Measurements from ENCODE around the gene ASPA. TPM values are rescaled to one million over a fixed set of nuclear protein-coding genes. Genes with fewer than 3 reads are reported as not detected.
"Not testable (repeated sequence)": the region's sequence is repeated elsewhere in the genome, so short reads cannot be mapped to it uniquely, and the experiment has no call there.

Gene ASPA
- polyA plus RNA-seq (ENCODE audit: insufficient read length in 4 of 4): 10 to 100 TPM; 24.8 to 34.0 (median 29.0) TPM

- DNase-seq (ENCODE audit: low read depth in 4 of 4, low spot score in 3 of 4): no peak
Observed at GRCh38 chr17:3475812-3476610, at the start of gene ASPA. ASPA (plus strand) TSS chr17:3475997; CDS start chr17:3476160, 163 bp downstream.

- DNase-seq (ENCODE audit: low read depth in 4 of 4, low spot score in 3 of 4): not testable (repeated sequence)
Observed at GRCh38 chr17:3433215-3433614, 42.6 kb upstream of the ASPA start.

DNA sequence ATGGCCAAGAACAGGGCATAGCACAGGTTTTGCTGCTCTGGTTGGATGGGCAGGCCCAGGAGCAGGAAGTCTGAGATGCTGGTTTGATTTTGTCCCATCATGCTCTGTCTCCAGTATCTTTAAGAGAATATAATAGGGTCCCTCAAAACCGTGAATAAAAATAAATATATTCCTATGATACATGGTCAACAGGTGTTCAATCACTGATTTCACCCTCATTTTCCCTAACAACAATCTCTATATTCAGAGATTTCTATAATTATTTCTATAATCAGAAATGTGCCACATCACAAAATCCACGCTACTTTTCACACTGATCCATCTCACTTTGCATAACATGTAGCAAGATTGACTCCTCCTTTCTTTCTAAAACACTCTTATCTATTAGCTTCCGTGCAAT lies 42.1 kb upstream of the ASPA start, which contains the start of gene OR1E2:
OR1E2 (minus strand) TSS at position 101 of the 400 bp plus-strand sequence; CDS start at position 101, 0 bp downstream.
- no peak for DNase-seq (ENCODE audit: low read depth in 4 of 4, low spot score in 3 of 4)

GRCh38 chr17:3438368-3438767 lies 37.4 kb upstream of the ASPA start:
- no peak for DNase-seq (ENCODE audit: low read depth in 4 of 4, low spot score in 3 of 4)

DNA sequence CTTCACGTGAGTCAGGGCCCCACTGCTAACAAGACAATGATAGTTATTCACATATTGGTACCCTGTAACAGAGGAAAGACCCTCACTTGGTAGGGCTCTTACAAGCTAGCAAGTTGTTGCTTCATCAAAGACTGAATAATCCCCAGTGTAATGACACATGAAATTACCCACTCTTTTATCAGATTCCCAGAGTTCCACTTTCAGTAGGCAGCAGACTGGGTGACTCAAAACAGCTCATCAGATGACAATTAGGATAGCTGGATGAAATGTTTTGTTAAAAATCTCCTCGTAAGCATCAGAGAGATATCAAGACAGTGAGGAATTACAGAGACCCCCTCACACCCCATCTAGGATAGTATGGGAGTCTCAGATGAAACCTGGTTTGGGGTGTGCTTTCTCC lies 35.3 kb upstream of the ASPA start:
- no peak for DNase-seq (ENCODE audit: low read depth in 4 of 4, low spot score in 3 of 4)

DNA sequence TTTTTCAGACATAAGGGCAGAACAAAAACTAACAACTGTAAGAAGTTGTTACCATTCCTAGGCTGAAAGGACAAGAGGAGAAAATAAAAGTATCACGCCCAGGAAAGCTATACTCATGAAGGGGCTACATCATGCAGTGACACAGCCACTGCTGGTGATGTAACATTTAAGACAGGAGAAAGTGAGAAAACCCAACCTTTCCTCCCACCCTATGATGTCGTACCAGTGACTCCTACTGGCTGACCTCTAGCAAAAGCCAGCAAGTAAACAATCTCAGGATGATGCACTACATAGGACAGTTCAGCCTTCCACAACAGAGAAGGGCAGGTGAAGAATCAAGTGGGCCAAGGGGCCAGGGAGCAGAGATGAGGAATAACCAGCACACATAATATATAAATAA lies 28.2 kb upstream of the ASPA start:
- no peak for DNase-seq (ENCODE audit: low read depth in 4 of 4, low spot score in 3 of 4)

- DNase-seq (ENCODE audit: low read depth in 4 of 4, low spot score in 3 of 4): no peak
Observed at GRCh38 chr17:3448059-3448665, 27.6 kb upstream of the ASPA start.

GRCh38 chr17:3466355-3466754 lies 9.4 kb upstream of the ASPA start:
- not testable (repeated sequence) for DNase-seq (ENCODE audit: low read depth in 4 of 4, low spot score in 3 of 4)

GRCh38 chr17:3469529-3469928 lies 6.3 kb upstream of the ASPA start:
- no peak for DNase-seq (ENCODE audit: low read depth in 4 of 4, low spot score in 3 of 4)

DNA sequence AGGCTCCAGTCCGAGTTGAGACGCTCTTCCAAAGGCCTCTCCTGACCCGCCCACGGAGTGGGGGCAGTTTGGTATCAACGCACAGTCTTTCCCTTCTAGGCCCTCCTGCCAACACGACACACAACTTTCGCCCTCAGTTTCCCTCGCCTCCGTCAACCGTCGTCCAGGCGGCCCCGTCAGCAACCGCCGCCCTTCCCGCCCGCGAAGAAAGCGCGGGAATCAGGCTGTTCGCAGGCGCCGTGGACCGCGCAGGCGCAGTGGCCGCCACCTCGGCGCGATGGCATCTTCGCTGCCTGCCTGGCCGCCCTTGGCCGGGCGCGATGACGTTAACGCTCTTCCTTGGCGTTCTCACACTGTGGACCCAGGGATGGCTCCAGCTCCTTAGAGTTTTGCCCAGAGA lies 4.2 kb upstream of the ASPA start, which contains the start of gene SPATA22:
SPATA22 (minus strand) TSS at position 221 of the 400 bp plus-strand sequence. CDS start 2,494 bp downstream, outside the sequence.
- no peak for DNase-seq (ENCODE audit: low read depth in 4 of 4, low spot score in 3 of 4)

- no peak for DNase-seq (ENCODE audit: low read depth in 4 of 4, low spot score in 3 of 4)
Observed at GRCh38 chr17:3472137-3472536, 3.7 kb upstream of the ASPA start.

- no peak for DNase-seq (ENCODE audit: low read depth in 4 of 4, low spot score in 3 of 4)
Observed at GRCh38 chr17:3474212-3474611, 1.6 kb upstream of the ASPA start.

DNA sequence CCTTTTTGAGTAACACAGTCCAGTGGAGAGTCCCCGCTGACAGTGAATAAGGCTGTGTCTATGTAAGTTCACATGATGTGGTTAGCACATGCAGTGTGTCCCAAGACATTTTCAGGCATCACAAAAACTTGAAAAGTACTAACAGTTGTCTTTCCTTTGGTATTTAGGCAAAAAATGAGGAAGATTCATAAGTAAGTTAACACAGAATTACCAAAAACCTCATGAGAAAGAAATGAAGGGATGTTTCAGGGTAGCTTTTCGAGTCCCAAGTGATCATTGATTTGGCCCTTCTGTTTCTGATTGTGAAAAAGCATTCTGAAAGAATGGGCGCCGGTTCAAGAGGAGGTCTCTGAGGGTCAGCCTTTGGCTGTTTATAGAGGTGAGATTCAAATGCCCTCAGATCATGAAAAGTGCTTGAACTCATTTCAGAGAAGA lies 529 bp upstream of the ASPA start:
- DNase-seq (ENCODE audit: low read depth in 4 of 4, low spot score in 3 of 4): no peak

GRCh38 chr17:3479988-3480387 lies 4.2 kb downstream of the ASPA start:
- no peak for DNase-seq (ENCODE audit: low read depth in 4 of 4, low spot score in 3 of 4)

GRCh38 chr17:3482852-3483251 lies 7.1 kb downstream of the ASPA start:
- no peak for DNase-seq (ENCODE audit: low read depth in 4 of 4, low spot score in 3 of 4)

DNA sequence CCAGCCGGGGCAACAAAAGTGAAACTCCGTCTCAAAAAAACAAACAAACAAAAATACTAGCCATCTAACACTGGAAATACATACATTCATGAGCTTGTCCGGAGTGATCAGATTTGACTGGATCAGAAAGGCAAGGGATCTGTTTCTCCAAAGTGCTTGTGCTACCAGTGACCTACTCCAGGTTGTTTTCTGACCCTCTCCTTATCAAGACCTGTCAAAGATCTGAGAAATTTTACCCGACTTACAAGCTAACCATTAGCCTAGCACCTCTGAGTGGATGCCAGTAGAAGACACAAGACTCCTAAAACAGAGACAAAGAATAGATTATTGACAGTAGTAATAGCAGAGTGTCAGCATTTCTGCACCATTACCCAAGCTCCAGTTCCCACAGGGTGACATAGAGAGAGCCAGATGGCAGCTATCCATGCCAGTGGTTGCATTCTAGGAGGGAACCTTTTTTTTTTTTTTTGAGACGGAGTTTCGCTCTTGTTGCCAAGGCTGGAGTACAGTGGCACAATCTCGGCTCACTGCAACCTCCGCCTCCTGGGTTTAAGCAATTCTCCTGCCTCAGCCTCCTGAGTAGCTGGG lies 9.8 kb downstream of the ASPA start:
- no peak for DNase-seq (ENCODE audit: low read depth in 4 of 4, low spot score in 3 of 4)

DNA sequence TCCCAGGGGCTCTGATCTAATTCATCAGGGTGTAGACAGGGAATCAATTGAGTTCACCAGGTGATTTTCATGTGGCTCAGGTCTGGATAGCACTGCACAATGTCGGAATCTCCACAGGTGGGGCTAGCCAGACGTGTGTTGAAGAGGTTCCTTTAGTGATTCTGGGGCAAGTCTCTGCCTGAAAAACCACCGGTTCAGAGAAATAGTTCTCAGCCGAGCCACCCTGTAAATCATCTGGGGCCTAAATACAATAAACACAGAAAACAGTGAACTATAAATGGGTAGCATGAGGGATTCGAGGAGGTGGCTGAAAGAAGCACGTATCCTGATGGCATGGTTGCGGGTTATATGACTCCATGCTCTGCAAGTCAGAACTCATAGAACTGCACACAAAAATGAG lies 21.3 kb downstream of the ASPA start:
- no peak for DNase-seq (ENCODE audit: low read depth in 4 of 4, low spot score in 3 of 4)

DNA sequence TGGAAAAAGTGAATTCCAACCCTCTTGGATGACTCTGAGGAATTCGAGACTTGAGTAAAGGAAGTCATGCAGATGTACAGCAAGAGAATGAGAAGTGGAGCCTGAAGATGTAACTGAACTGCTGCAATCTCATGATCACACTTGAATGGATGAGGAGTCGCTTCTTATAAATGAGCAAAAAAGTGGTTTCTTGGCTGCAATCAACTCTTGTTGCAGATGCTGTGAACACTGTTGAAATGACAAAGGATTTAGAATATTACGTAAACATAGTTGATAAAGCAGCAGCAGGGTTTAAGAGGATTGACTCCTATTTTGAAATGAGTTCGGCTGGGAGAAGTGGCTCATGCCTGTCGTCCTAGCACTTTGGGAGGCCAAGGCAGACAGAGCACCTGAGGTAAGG lies 25.5 kb downstream of the ASPA start:
- DNase-seq (ENCODE audit: low read depth in 4 of 4, low spot score in 3 of 4): no peak

DNA sequence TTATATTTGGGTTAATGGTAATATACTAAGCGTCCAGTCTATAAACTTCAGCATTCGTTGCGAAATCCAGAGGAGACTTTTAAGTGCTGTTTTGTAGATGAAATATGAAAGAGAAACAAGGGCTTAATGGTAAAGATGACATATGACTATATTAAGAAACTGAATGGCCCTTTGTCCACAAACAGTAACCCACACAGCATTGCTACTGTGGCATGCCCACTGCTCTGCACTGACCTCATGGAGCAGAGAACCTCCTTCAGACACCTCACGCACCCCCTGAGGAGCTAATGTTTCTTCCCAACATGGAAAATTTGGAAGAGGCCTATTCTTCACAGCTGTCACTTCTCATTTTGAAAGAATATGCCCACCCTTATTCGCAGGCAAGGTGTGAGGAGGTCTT lies 26.7 kb downstream of the ASPA start:
- no peak for DNase-seq (ENCODE audit: low read depth in 4 of 4, low spot score in 3 of 4)

DNA sequence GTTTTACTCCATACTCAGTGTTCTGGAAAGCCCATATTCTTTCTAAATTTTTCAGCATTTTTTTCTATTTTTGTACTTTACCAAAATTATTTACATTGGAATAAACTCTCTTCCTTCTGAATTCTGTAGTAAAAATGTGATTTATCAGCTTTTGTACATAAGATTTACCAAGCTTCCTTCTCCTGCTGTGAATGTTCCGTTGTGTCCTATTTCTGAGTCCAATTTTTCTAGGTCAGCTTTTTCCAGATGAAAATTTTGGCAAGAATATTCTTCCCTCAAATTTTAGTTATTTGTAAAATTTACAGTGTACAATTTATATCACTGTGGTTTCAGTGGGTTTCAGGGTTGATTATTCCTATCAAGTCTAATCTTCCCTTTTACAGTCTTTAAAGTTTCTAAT lies 27.5 kb downstream of the ASPA start:
- no peak for DNase-seq (ENCODE audit: low read depth in 4 of 4, low spot score in 3 of 4)

GRCh38 chr17:3505008-3505407 lies 29.2 kb downstream of the ASPA start:
- DNase-seq (ENCODE audit: low read depth in 4 of 4, low spot score in 3 of 4): no peak

DNA sequence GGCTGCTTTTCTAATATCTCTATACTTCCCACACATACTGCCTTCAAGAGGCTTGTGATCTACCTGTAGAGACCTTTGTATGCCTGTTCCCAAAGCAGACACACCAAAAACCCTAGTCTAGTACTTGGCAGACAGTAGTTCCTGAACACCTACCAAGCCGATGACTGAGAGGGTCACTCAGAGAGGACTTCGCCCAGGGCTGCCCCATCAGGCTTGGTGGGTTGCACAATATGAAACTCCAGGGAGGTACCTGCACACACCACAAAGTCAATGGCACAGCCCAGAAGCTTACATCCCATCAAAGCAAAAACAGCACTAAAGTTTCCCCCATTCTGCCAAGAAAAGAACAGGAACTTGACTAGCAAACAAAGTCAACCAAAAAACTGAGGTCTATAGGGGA lies 30.3 kb downstream of the ASPA start:
- no peak for DNase-seq (ENCODE audit: low read depth in 4 of 4, low spot score in 3 of 4)

Measured in right renal pelvis (tissue), 4 donors.